GM08714 (cell line): ENCODE measurements around the gene AGTPBP1.
"Not testable (repeated sequence)": the region's sequence is repeated elsewhere in the genome, so short reads cannot be mapped to it uniquely, and the experiment has no call there.

Source experiments
- H3K4me3 ChIP-seq: fragments of 200-500 bp; sonication (Bioruptor generic); 2 replicates; pipeline ENCODE4 v1.5.1; 2014; ENCODE audit warnings: mild to moderate bottlenecking, low read length, inconsistent platforms
- ZNF274 ChIP-seq: IDR thresholded peaks from 2 replicates; pipeline ENCODE4 v1.6.1; 2012; ENCODE audit warnings: mild to moderate bottlenecking, low read depth, low read length

The AGTPBP1 gene

GRCh38 chr9:85631809-85632208 is 109.9 kb downstream of the AGTPBP1 start:
- no peak for TF ChIP-seq ZNF274
- H3K4me3 ChIP-seq = no peak overlapping the region

GRCh38 chr9:85630676-85631075 is 111.1 kb downstream of the AGTPBP1 start:
- TF ChIP-seq ZNF274 = no peak
- no peak overlapping the region for H3K4me3 ChIP-seq

GRCh38 chr9:85617141-85617670 is 124.5 kb downstream of the AGTPBP1 start:
- no peak for TF ChIP-seq ZNF274
- no peak overlapping the region for H3K4me3 ChIP-seq

- H3K4me3 ChIP-seq = no peak overlapping the region
- no peak for TF ChIP-seq ZNF274
Measured at GRCh38 chr9:85615792-85616191, 126.0 kb downstream of the AGTPBP1 start.

GRCh38 chr9:85610074-85610860 is 131.5 kb downstream of the AGTPBP1 start:
- H3K4me3 ChIP-seq = no peak overlapping the region
- no peak for TF ChIP-seq ZNF274

GRCh38 chr9:85605905-85606304 is 135.8 kb downstream of the AGTPBP1 start:
- no peak for TF ChIP-seq ZNF274

GRCh38 chr9:85603936-85604335 is 137.8 kb downstream of the AGTPBP1 start:
- TF ChIP-seq ZNF274 = no peak
- H3K4me3 ChIP-seq = no peak overlapping the region

More at GRCh38 chr9:85605905-85606304, 135.8 kb downstream of the AGTPBP1 start:
- H3K4me3 ChIP-seq = no peak overlapping the region

GRCh38 chr9:85602742-85603141 is 139.0 kb downstream of the AGTPBP1 start:
- no peak overlapping the region for H3K4me3 ChIP-seq
- no peak for TF ChIP-seq ZNF274

GRCh38 chr9:85600675-85601263 is 141.0 kb downstream of the AGTPBP1 start:
- no peak for TF ChIP-seq ZNF274
- H3K4me3 ChIP-seq = no peak overlapping the region

GRCh38 chr9:85599540-85600105 is 142.1 kb downstream of the AGTPBP1 start:
- H3K4me3 ChIP-seq = no peak overlapping the region
- TF ChIP-seq ZNF274 = no peak

GRCh38 chr9:85594316-85594715 is 147.4 kb downstream of the AGTPBP1 start:
- no peak overlapping the region for H3K4me3 ChIP-seq
- no peak for TF ChIP-seq ZNF274

GRCh38 chr9:85586684-85587083 is 155.1 kb downstream of the AGTPBP1 start:
- no peak overlapping the region for H3K4me3 ChIP-seq
- no peak for TF ChIP-seq ZNF274

GRCh38 chr9:85577353-85577952 is 164.3 kb downstream of the AGTPBP1 start:
- H3K4me3 ChIP-seq = no peak overlapping the region
- no peak for TF ChIP-seq ZNF274

- TF ChIP-seq ZNF274 = no peak
- no peak overlapping the region for H3K4me3 ChIP-seq
Measured at GRCh38 chr9:85575868-85576267, 165.9 kb downstream of the AGTPBP1 start.

- H3K4me3 ChIP-seq = not testable (repeated sequence)
Measured at GRCh38 chr9:85573546-85573945, 168.2 kb downstream of the AGTPBP1 start.

GRCh38 chr9:85572917-85573316 is 168.8 kb downstream of the AGTPBP1 start:
- not testable (repeated sequence) for H3K4me3 ChIP-seq
